K562 (cell line): ENCODE results near the gene SERPING1. TPM values are rescaled to one million over a fixed set of nuclear protein-coding genes. Genes with fewer than 3 reads are reported as not detected.

Experiments
- BHLHE40 ChIP-seq: IDR thresholded peaks from 2 replicates; pipeline ENCODE4 v1.6.1; 2011; ENCODE audit warnings: low read length, improper control_type of control experiment
- CCAR2 ChIP-seq: fragments of 200-400 bp; formaldehyde crosslinking; IDR thresholded peaks from 2 replicates; pipeline ENCODE4 v1.6.1; 2017; ENCODE audit warnings: mild to moderate bottlenecking, low read depth, low read length
- CHAMP1 ChIP-seq: fragments of 450-650 bp; IDR thresholded peaks from 2 replicates; pipeline ENCODE4 v1.6.1; 2016; ENCODE audit warnings: mild to moderate bottlenecking
- ILF3 ChIP-seq: fragments of 450-650 bp; IDR thresholded peaks from 2 replicates; pipeline ENCODE4 v1.6.1; 2018; ENCODE audit warnings: antibody characterized with exemption, mild to moderate bottlenecking, moderate library complexity, borderline replicate concordance
- NFRKB ChIP-seq: fragments of 450-650 bp; IDR thresholded peaks from 2 replicates; pipeline ENCODE4 v1.6.1; 2016; ENCODE audit warnings: low read depth
- PHF8 ChIP-seq: fragments of 200-600 bp; sonication (generic); IDR thresholded peaks from 2 replicates; pipeline ENCODE4 v1.6.1; 2012; ENCODE audit warnings: mixed run types, mild to moderate bottlenecking, inconsistent platforms, low read length, moderate library complexity, borderline replicate concordance
- PTBP1 ChIP-seq: fragments of 200-400 bp; formaldehyde crosslinking; IDR thresholded peaks from 2 replicates; pipeline ENCODE4 v1.6.1; 2017; ENCODE audit warnings: low read depth, low read length
- REST ChIP-seq, 2 experiments: fragments of 450-650 bp; formaldehyde crosslinking in 1 of 2; IDR thresholded peaks; 2 replicates each; pipeline versions ENCODE4 v1.4.0 to v1.6.1; 2014 to 2020; ENCODE audit warnings: mild to moderate bottlenecking in 2 of 2, borderline replicate concordance in 1 of 2, low read depth in 1 of 2
- SETDB1 ChIP-seq: IDR thresholded peaks from one replicate; pipeline ENCODE4 v1.6.1; 2012; ENCODE audit warnings: low read length, control low read depth, inconsistent platforms
- SMC3 ChIP-seq: conservative IDR thresholded peaks from 2 replicates; pipeline ENCODE4 v1.6.1; 2011; ENCODE audit warnings: low read depth, low read length, improper control_type of control experiment; ENCODE audit not compliant: insufficient read depth
- U2AF1 ChIP-seq: fragments of 200-400 bp; formaldehyde crosslinking; optimal IDR thresholded peaks from 2 replicates; pipeline ENCODE3; 2017; ENCODE audit warnings: mild to moderate bottlenecking, low read depth, low read length, moderate library complexity
- USF1 ChIP-seq: sonication (generic); formaldehyde crosslinking; IDR thresholded peaks from 2 replicates; pipeline ENCODE4 v1.9.0; 2022; ENCODE audit warnings: mild to moderate bottlenecking, missing genetic modification reagents
- ZNF655 ChIP-seq: fragments of 250-450 bp; sonication (Bioruptor Pico); IDR thresholded peaks from 2 replicates; pipeline ENCODE4 v1.5.0; 2021
- polyA plus RNA-seq, 8 experiments: library from polyadenylated mRNA; depleted of rRNA in 4 of 8; stranded (reverse) in 5 of 8; unstranded in 3 of 8; fragments of >200 nt; fragmentation: Nextera tagmentation in 2 of 8; fragmentation: Illumina TruSeq in 1 of 8; extraction: Ambion mirVana in 2 of 8; extraction: Trizol in 1 of 8; gene quantifications; 2 replicates each; pipeline versions ENCODE4 v1.2.1 to v1.2.3, GENCODE V29; 2011 to 2014; ENCODE audit warnings: inconsistent platforms in 1 of 8, missing spikeins in 1 of 8
- total RNA-seq, 7 experiments: library from RNA; depleted of rRNA in 6 of 7; stranded (reverse); fragments of >200 nt in 6 of 7; fragmentation: Illumina TruSeq in 2 of 7; extraction: Trizol in 2 of 7; gene quantifications; 2 replicates each; pipeline versions ENCODE4 v1.2.1 to v1.2.3, GENCODE V29; 2011 to 2021; ENCODE audit warnings: low replicate concordance in 1 of 7

SERPING1 gene
- total and polyA plus RNA-seq, 9 of the 15 experiments (the other 6 are each of a cell fraction or from before 2014, with no cell fraction given): 0.10 to 1.00 (median 0.21) TPM; not detected in 2

GRCh38 chr11:57644748-57645688, 47.5 kb downstream of the SERPING1 start (continued):
- TF ChIP-seq REST (IDR thresholded peaks at IDR 0.05; ENCODE audit: borderline replicate concordance) (peak; percentile 29; the same call in 1 of the 2 replicates), REST (CRISPR knock-in tag; IDR thresholded peaks at IDR 0.05; ENCODE audit: low read depth) (no peak), NFRKB (no peak), PTBP1 (no peak), SETDB1 (no peak), SMC3 (peak; percentile 42; the same call in 1 of the 2 replicates), U2AF1 (no peak), CHAMP1 (no peak), PHF8 (no peak), CCAR2 (no peak), BHLHE40 (no peak), ZNF655 (CRISPR knock-in tag) (no peak), USF1 (CRISPR knock-in tag) (no peak), ILF3 (no peak)
